T-helper 1 cell (primary cell): ENCODE data around the gene NXPE3.

Experiments
- DNase-seq, 5 donors: peaks; one replicate each; pipeline ENCODE4 v3.0.0-alpha.2; 2012 to 2020

NXPE3 gene

GRCh38 chr3:101803173-101803782, 24.3 kb downstream of the NXPE3 start:
- DNase-seq, result peak in 4 of 5 donors; percentile 30 to 80 (median 55)

GRCh38 chr3:101803939-101804338, 24.9 kb downstream of the NXPE3 start:
- DNase-seq, result no peak

GRCh38 chr3:101806491-101806890, 27.5 kb downstream of the NXPE3 start:
- no peak for DNase-seq

- peak in 1 of 5 donors; percentile 20 for DNase-seq
Measured at GRCh38 chr3:101807888-101808287, 28.9 kb downstream of the NXPE3 start.

GRCh38 chr3:101809178-101810021, 30.4 kb downstream of the NXPE3 start:
- peak in 4 of 5 donors; percentile 15 to 49 (median 32) for DNase-seq

GRCh38 chr3:101810022-101810418, 31.0 kb downstream of the NXPE3 start:
- no peak for DNase-seq

- DNase-seq, result no peak
Measured at GRCh38 chr3:101811875-101812274, 32.9 kb downstream of the NXPE3 start.

GRCh38 chr3:101812895-101813294, 33.9 kb downstream of the NXPE3 start:
- no peak for DNase-seq

GRCh38 chr3:101813817-101814440, 34.9 kb downstream of the NXPE3 start:
- DNase-seq, result peak in 1 of 5 donors; percentile 42

- no peak for DNase-seq
Measured at GRCh38 chr3:101814835-101815234, 35.8 kb downstream of the NXPE3 start.

GRCh38 chr3:101816215-101817149, 37.5 kb downstream of the NXPE3 start:
- DNase-seq, result no peak

- no peak for DNase-seq
Measured at GRCh38 chr3:101817992-101818391, 39.0 kb downstream of the NXPE3 start.

GRCh38 chr3:101819649-101820206, 40.7 kb downstream of the NXPE3 start:
- DNase-seq, result no peak

- no peak for DNase-seq
Measured at GRCh38 chr3:101821503-101821902, 42.5 kb downstream of the NXPE3 start.

- no peak for DNase-seq
Measured at GRCh38 chr3:101823525-101823924, 44.5 kb downstream of the NXPE3 start.

- DNase-seq, result no peak
Measured at GRCh38 chr3:101824702-101825101, 45.7 kb downstream of the NXPE3 start.

GRCh38 chr3:101825904-101826445, 47.0 kb downstream of the NXPE3 start:
- DNase-seq, result peak in 1 of 5 donors; percentile 53

- DNase-seq, result peak; percentile 55 to 88 (median 69)
Measured at GRCh38 chr3:101827211-101828174, 48.5 kb downstream of the NXPE3 start.

- DNase-seq, result no peak
Measured at GRCh38 chr3:101828276-101828675, 49.3 kb downstream of the NXPE3 start.

- peak in 4 of 5 donors; percentile 32 to 80 (median 35) for DNase-seq
Measured at GRCh38 chr3:101828691-101829436, 49.9 kb downstream of the NXPE3 start.
